Activated CD8-positive, alpha-beta T cell treated with anti-CD3 and anti-CD28 coated beads, Interleukin-2, amount 10 ng/mL, durations not matched to agents 7 days and 5 days (primary cell): Measurements from ENCODE around the gene AGXT. TPM values are rescaled to one million over a fixed set of nuclear protein-coding genes. Genes with fewer than 3 reads are reported as not detected.

Source experiments
- ATAC-seq: fragments of 150-1000 bp; cut with Tn5 transposase; one replicate; pipeline ENCODE4 v1.10.0; 2021; ENCODE audit warnings: moderate library complexity
- CTCF ChIA-PET: fragments of 350-600 bp; sonication (Branson Sonifier 250); formaldehyde crosslinking; loops from one replicate; lab custom pipeline; 2021; ENCODE audit warnings: antibody characterized with exemption; lab: Charles Lee
- POLR2A ChIA-PET: fragments of 350-600 bp; sonication (Branson Sonifier 250); formaldehyde crosslinking; loops from one replicate; lab custom pipeline; 2021; ENCODE audit warnings: antibody characterized with exemption; lab: Charles Lee
- DNase-seq: peaks from one replicate; pipeline ENCODE4 v3.0.0-alpha.2; 2020
- H3K27ac Mint-ChIP-seq: one replicate; pipeline ENCODE4 v1.8.0; 2021; ENCODE audit warnings: mild to moderate bottlenecking, mixed read lengths
- H3K27me3 Mint-ChIP-seq: one replicate; pipeline ENCODE4 v1.8.0; 2021; ENCODE audit warnings: low read depth, mixed read lengths
- H3K36me3 Mint-ChIP-seq: one replicate; pipeline ENCODE4 v1.8.0; 2021; ENCODE audit warnings: low read depth, mixed read lengths
- H3K4me1 Mint-ChIP-seq: one replicate; pipeline ENCODE4 v1.8.0; 2021; ENCODE audit warnings: low read depth, mixed read lengths
- H3K4me3 Mint-ChIP-seq: one replicate; pipeline ENCODE4 v1.8.0; 2021; ENCODE audit warnings: mild to moderate bottlenecking, mixed read lengths
- H3K9me3 Mint-ChIP-seq: one replicate; pipeline ENCODE4 v1.8.0; 2022; ENCODE audit warnings: mixed read lengths; ENCODE audit not compliant: insufficient read depth
- total RNA-seq, 2 experiments: library from RNA; stranded (reverse); gene quantifications; one replicate each; pipeline ENCODE4 v1.2.3, GENCODE V29; 2021

AGXT gene
- total RNA-seq: not detected

- Mint-ChIP-seq H3K27me3 (peaks cover 10% of the 10 kb centered on the region), H3K4me3 (no peak within 1 kb of the TSS), H3K27ac (no peak within 1 kb of the TSS), H3K36me3 (no peaks in the 10 kb centered on the region), H3K4me1 (no peaks in the 10 kb centered on the region), H3K9me3 (no peaks in the 10 kb centered on the region)
- POLR2A ChIA-PET: no interaction called here
- ATAC-seq (no peak), DNase-seq (no peak)
- CTCF ChIA-PET: no interaction called here
Measured at GRCh38 chr2:240868286-240869108, at the start of gene AGXT. Gene AGXT (plus strand): TSS chr2:240868824. CDS start chr2:240868866, 42 bp downstream.

- POLR2A ChIA-PET: no interaction called here
- CTCF ChIA-PET: no interaction called here
- no peak for ATAC-seq
- peaks cover 43% of the 10 kb centered on the region for H3K27me3 Mint-ChIP-seq
- peaks cover 10% of the 10 kb centered on the region for H3K4me1 Mint-ChIP-seq
- no peak overlapping the region for H3K27ac Mint-ChIP-seq
- no peaks in the 10 kb centered on the region for H3K9me3 Mint-ChIP-seq
- no peak for DNase-seq
- no peaks in the 10 kb centered on the region for H3K36me3 Mint-ChIP-seq
- no peak overlapping the region for H3K4me3 Mint-ChIP-seq
Measured at GRCh38 chr2:240819126-240819857, 49.3 kb upstream of the AGXT start.

GRCh38 chr2:240819858-240820606 is 48.6 kb upstream of the AGXT start, which contains the start of gene KIF1A:
Gene KIF1A (minus strand): TSS chr2:240820219. CDS start chr2:240797752, 22,467 bp downstream.
- ATAC-seq: peak; percentile 51
- CTCF ChIA-PET: no interaction called here
- DNase-seq: no peak
- H3K9me3 Mint-ChIP-seq: no peaks in the 10 kb centered on the region
- peaks cover 49% of the 10 kb centered on the region for H3K27me3 Mint-ChIP-seq
- no peaks in the 10 kb centered on the region for H3K36me3 Mint-ChIP-seq
- no peak within 1 kb of the TSS for H3K27ac Mint-ChIP-seq
- H3K4me1 Mint-ChIP-seq: peaks cover 10% of the 10 kb centered on the region
- POLR2A ChIA-PET: no interaction called here
- peak within 1 kb of the TSS; percentile 49 for H3K4me3 Mint-ChIP-seq

- ATAC-seq: peak; percentile 34
- ChIA-PET POLR2A (no interaction called here), CTCF (interaction anchor here (1.4 kb wide), 1 partner anchor 198 kb away, joined by 3 read pairs; no protein-coding TSS in a partner anchor)
- no peak for DNase-seq
- Mint-ChIP-seq H3K9me3 (no peaks in the 10 kb centered on the region), H3K36me3 (no peaks in the 10 kb centered on the region), H3K27ac (no peak overlapping the region), H3K4me3 (peak overlapping the region; percentile 56), H3K4me1 (peaks cover 10% of the 10 kb centered on the region), H3K27me3 (peaks cover 54% of the 10 kb centered on the region)
Measured at GRCh38 chr2:240820607-240821428, 47.8 kb upstream of the AGXT start.

- ATAC-seq: no peak
- Mint-ChIP-seq H3K27ac (no peak overlapping the region), H3K9me3 (no peaks in the 10 kb centered on the region), H3K27me3 (peaks cover 58% of the 10 kb centered on the region), H3K4me3 (peak overlapping the region; percentile 56), H3K4me1 (peaks cover 10% of the 10 kb centered on the region), H3K36me3 (no peaks in the 10 kb centered on the region)
- no peak for DNase-seq
- CTCF ChIA-PET: interaction anchor here (1.4 kb wide), 1 partner anchor 199 kb away, joined by 3 read pairs; no protein-coding TSS in a partner anchor
- POLR2A ChIA-PET: no interaction called here
Measured at GRCh38 chr2:240821429-240821778, 47.2 kb upstream of the AGXT start.

GRCh38 chr2:240822280-240822847 is 46.3 kb upstream of the AGXT start:
- H3K4me3 Mint-ChIP-seq: no peak overlapping the region
- no peak for ATAC-seq
- H3K27ac Mint-ChIP-seq: no peak overlapping the region
- no peaks in the 10 kb centered on the region for H3K36me3 Mint-ChIP-seq
- POLR2A ChIA-PET: no interaction called here
- CTCF ChIA-PET: no interaction called here
- H3K27me3 Mint-ChIP-seq: peaks cover 58% of the 10 kb centered on the region
- H3K4me1 Mint-ChIP-seq: peaks cover 10% of the 10 kb centered on the region
- DNase-seq: peak; percentile 10
- H3K9me3 Mint-ChIP-seq: no peaks in the 10 kb centered on the region

GRCh38 chr2:240823449-240824336 is 44.9 kb upstream of the AGXT start:
- CTCF ChIA-PET: no interaction called here
- Mint-ChIP-seq H3K4me3 (no peak overlapping the region), H3K9me3 (no peaks in the 10 kb centered on the region), H3K4me1 (peaks cover 8% of the 10 kb centered on the region), H3K27ac (no peak overlapping the region), H3K36me3 (no peaks in the 10 kb centered on the region), H3K27me3 (peaks cover 50% of the 10 kb centered on the region)
- DNase-seq: no peak
- POLR2A ChIA-PET: no interaction called here
- no peak for ATAC-seq

- Mint-ChIP-seq H3K36me3 (no peaks in the 10 kb centered on the region), H3K4me3 (no peak overlapping the region), H3K27ac (no peak overlapping the region), H3K27me3 (peaks cover 60% of the 10 kb centered on the region), H3K9me3 (no peaks in the 10 kb centered on the region), H3K4me1 (peaks cover 8% of the 10 kb centered on the region)
- DNase-seq (peak; percentile 10), ATAC-seq (no peak)
- ChIA-PET CTCF (no interaction called here), POLR2A (interaction anchor here (0.6 kb wide), 1 partner anchor 26 kb away, joined by 3 read pairs; no protein-coding TSS in a partner anchor)
Measured at GRCh38 chr2:240825476-240825875, 43.1 kb upstream of the AGXT start.

- Mint-ChIP-seq H3K27me3 (peaks cover 19% of the 10 kb centered on the region), H3K36me3 (no peaks in the 10 kb centered on the region)
- POLR2A ChIA-PET: no interaction called here
Measured at GRCh38 chr2:240831594-240832204, 36.9 kb upstream of the AGXT start.

More at GRCh38 chr2:240831594-240832204, 36.9 kb upstream of the AGXT start:
- Mint-ChIP-seq H3K27ac (no peak overlapping the region), H3K4me3 (peak overlapping the region; percentile 61), H3K9me3 (no peaks in the 10 kb centered on the region), H3K4me1 (peaks cover 6% of the 10 kb centered on the region)
- CTCF ChIA-PET: interaction anchor here (1.0 kb wide), 1 partner anchor 20 kb away, joined by 3 read pairs; no protein-coding TSS in a partner anchor
- DNase-seq: no peak
- ATAC-seq: no peak
